HFF-Myc (cell line): ENCODE results near the gene MAP7D1.

Source experiments
- DNase-seq: peaks from one replicate; pipeline ENCODE4 v3.0.0-alpha.2; 2011; ENCODE audit warnings: low read depth; ENCODE audit errors: extremely low read depth
- H3K4me3 ChIP-seq: replicated peaks from 2 replicates; pipeline ENCODE4 v1.5.1; 2011; ENCODE audit warnings: low read depth, mild to moderate bottlenecking, control low read depth, low read length
- TF ChIP-seq, protein P1 (sequence below): IDR thresholded peaks from 2 replicates; pipeline ENCODE4 v1.5.1; 2012; ENCODE audit warnings: mild to moderate bottlenecking, low read depth, low read length, control low read depth; ENCODE audit errors: missing control alignments

The MAP7D1 gene

DNA sequence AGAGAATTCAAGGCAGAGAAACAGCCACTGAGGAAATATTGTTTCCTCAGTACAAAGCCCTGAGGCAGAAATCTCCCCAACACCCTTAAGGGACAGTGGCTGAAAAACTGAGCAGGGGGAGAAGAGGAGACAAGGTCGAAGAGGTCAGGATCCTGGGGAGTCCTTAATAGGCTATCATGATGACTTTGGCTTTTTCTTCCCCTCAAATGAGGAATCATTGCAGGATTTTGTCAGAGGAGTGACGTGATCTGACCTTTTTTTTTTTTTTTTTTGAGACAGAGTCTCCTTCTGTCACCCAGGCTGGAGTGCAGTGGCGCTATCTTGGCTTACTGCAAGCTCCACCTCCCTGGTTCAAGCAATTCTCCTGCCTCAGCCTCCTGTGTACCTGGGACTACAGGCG is 10.2 kb downstream of the MAP7D1 start:
- no peak overlapping the region for H3K4me3 ChIP-seq
- TF ChIP-seq, protein P1, sequence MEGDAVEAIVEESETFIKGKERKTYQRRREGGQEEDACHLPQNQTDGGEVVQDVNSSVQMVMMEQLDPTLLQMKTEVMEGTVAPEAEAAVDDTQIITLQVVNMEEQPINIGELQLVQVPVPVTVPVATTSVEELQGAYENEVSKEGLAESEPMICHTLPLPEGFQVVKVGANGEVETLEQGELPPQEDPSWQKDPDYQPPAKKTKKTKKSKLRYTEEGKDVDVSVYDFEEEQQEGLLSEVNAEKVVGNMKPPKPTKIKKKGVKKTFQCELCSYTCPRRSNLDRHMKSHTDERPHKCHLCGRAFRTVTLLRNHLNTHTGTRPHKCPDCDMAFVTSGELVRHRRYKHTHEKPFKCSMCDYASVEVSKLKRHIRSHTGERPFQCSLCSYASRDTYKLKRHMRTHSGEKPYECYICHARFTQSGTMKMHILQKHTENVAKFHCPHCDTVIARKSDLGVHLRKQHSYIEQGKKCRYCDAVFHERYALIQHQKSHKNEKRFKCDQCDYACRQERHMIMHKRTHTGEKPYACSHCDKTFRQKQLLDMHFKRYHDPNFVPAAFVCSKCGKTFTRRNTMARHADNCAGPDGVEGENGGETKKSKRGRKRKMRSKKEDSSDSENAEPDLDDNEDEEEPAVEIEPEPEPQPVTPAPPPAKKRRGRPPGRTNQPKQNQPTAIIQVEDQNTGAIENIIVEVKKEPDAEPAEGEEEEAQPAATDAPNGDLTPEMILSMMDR, result no peak
- DNase-seq, result no peak

DNA sequence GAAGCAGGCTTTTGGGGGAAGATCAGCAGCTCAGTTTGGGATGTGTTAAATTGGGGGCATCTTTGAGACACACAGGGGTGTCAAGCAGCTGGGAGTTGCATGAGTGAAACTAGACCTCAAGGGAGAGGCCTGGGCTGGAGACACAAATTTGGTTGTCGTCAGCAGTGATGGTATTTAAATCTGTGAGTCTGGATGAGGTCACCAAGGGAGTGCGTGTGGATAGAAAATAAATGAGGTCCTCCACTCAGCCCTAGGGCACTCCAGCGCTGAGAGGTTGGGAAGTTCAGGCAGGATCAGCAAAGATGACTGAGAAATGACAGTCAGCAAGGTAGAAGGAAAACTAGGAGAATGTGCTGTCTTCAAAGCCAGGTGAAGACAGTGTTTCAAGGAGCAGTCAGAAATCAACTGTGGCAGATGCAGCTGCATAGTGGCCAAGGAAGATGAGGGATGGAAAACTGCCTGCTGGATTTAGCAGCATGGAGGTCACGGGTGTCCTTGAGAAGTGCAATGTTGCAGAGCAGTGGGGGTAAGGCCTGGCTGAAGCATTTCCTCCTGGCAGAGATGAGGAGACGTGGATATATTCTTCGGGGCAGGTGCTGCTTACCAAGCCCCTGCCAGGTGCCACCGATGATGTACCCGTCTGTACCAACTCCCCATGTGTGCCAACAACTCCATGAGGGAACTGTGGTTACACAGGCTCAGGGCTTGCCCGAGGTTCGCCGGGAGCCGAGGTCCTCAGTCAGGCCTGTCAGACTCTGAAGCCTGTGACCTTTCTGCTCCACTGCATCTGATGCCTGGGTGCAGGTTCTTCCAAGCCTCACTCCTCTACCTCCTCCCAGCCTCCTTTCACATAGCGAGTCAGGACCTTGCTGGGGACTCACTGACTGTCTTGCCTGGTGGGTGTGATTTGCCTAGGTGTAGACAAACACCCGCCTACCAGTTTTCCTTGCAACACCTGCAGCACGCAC is 11.3 kb downstream of the MAP7D1 start:
- DNase-seq, result no peak

DNA sequence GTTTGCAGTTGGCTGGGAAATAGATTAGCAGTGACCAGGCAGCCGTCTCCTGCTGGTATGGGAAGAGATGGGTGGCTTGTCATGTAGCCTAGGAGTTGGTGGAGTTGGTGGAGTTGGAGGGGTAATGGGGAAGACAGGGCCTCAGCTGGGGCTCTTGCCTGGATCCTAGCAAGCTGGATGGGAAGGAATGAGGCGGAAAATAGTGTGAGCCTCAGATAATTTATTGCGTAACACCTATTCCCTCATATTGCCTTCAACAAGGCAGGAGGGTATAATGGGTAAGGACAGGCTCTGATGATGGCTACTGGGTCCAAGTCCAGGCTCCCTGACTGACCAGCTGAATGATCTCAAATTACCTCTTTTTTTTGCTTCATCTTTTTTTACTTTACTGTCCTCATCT is 12.6 kb downstream of the MAP7D1 start:
- TF ChIP-seq, protein P1, result no peak
- no peak for DNase-seq
- H3K4me3 ChIP-seq, result no peak overlapping the region

More for the DNA sequence above, 11.3 kb downstream of the MAP7D1 start:
- H3K4me3 ChIP-seq, result no peak overlapping the region
- TF ChIP-seq, protein P1, result no peak

DNA sequence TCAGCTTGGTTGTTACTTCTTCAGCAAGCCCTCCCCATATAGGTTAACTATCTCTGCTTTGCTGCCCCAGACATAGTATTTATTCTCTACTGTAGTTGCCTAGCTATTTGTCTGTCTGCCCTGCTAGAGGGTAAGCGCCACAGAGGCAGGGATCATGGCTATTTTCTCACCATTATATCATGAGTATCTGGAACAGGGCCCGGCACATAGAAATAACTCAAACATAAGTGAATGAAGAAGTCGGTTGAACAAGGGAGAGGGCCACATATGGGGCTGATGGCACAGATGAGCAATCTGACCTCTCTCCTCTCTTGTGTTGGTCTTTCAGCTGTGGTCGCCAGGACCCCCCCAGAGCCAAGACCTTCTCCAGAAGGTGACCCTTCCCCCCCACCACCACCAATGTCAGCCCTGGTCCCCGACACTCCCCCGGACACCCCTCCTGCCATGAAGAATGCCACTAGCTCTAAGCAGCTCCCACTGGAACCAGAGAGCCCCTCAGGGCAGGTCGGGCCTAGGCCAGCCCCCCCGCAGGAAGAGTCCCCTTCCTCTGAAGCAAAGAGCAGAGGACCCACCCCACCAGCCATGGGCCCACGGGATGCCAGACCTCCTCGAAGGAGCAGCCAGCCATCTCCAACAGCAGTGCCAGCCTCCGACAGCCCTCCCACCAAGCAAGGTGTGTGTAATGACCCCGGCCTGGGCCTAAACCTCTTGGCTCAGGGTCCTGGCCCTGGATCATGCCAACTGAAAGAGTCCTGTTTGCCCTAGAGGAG is 14.9 kb downstream of the MAP7D1 start:
- TF ChIP-seq, protein P1, result no peak
- H3K4me3 ChIP-seq, result no peak overlapping the region

DNA sequence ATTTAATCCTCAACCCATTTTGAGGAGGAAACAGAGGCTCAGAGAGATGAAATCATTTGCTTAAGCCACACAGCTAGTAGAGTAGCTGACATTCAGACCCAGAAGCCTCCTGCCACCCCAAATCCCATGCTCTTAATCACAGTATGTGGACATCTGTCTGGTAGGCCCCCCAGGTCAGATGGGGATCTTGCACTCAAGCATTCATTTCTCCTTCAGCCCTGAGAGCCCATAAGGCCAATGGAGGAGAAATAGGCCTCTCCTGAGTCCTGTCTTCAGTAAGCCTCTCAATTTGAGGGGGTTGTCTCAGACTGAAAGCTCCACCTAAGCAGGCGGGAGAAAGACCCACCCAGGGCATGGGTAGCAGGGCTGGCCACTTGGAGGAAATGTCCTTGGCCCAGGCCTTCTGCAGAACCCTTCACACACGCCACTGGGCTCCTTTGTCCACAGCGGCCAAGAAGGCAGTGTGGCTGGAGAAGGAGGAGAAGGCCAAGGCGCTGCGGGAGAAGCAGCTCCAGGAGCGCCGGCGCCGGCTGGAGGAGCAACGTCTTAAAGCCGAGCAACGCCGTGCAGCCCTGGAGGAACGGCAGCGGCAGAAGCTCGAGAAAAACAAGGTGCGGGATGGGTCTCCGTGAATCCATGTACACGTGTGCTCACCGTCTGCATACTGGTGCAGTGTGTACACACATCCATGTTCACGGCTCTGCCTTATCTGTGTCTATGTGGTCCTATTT is 16.2 kb downstream of the MAP7D1 start:
- DNase-seq, result no peak
- H3K4me3 ChIP-seq, result no peak overlapping the region
- TF ChIP-seq, protein P1, result no peak

More for the DNA sequence above, 14.9 kb downstream of the MAP7D1 start:
- DNase-seq, result no peak

DNA sequence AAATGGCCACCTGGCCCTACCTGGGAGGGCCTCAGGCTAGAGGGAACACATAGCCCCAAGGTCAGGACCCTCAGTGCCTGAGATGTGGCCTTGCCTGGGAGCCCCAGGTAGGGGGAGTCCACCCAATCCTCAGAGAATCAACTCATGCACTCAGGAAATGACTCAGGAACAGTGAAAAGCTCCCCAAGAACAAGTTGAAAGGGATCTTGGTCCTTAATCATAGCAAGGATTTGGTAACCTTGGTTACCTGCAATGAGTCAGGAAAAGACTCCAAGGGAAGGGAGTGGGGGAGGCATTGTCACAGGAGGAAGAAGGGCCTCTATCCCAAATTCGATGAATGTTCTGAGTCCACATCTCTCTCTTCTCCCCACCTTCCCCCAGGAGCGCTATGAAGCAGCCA is 17.0 kb downstream of the MAP7D1 start:
- no peak overlapping the region for H3K4me3 ChIP-seq
- TF ChIP-seq, protein P1, result no peak
- no peak for DNase-seq
